ENCODE data around the gene THUMPD3. TPM values are rescaled to one million over a fixed set of nuclear protein-coding genes. Genes with fewer than 3 reads are reported as not detected.

The THUMPD3 gene
- total and polyA plus RNA-seq, 2 of the 13 experiments (the other 11 are each of a cell fraction or from before 2014, with no cell fraction given) = 31.2 to 44.1 TPM

DNA sequence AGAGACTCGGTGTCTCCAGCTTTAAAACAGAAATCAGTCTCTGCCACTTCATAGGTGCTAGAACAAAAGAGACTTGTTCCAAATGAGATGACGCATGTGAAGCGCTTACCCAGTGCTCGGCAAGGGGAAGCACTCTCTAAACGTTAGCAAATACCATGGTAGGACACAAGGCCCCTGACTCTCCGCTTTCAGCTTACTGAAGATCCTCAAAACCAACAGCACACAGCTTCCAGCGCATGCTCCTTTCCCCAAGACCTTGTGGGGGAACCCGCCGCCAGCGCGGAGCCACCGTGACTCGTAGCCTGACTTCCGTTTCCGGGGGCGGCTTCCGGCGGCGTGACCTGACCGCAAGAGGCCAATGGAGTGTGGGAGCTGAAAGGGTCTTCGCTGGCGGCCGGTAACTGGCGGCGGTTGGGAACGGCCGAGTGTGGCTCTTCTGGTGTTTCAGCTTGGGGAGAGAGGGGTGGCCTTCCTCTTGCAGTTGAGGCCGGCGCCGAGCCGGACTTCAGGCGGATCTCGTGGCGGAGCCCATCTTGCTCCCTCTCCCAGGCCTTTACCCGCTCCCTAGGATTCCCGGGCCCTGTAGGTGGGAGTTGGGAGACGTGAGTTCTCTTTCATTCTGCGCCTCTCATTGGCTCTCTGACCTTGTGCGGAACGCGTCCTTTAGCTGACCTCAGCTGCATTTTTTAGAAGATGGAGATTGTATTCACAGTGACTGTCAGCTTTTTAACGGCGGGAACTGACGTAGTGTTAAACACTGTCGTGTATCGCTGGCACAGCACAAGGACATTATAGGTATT is at the start of gene THUMPD3 (continued):
- TF ChIP-seq ZNF383 (CRISPR knock-in tag; IDR thresholded peaks at IDR 0.05; ENCODE audit: borderline replicate concordance) = no peak
- 0 out of 2 replicates have a peak, but pooled peaks have one; percentile 47 for TF ChIP-seq ZNF567 (CRISPR knock-in tag; IDR thresholded peaks at IDR 0.05; ENCODE audit: borderline replicate concordance)
- TF ChIP-seq, protein P1, sequence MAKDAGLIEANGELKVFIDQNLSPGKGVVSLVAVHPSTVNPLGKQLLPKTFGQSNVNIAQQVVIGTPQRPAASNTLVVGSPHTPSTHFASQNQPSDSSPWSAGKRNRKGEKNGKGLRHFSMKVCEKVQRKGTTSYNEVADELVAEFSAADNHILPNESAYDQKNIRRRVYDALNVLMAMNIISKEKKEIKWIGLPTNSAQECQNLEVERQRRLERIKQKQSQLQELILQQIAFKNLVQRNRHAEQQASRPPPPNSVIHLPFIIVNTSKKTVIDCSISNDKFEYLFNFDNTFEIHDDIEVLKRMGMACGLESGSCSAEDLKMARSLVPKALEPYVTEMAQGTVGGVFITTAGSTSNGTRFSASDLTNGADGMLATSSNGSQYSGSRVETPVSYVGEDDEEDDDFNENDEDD (CRISPR knock-in tag; IDR thresholded peaks at IDR 0.05; ENCODE audit: borderline replicate concordance) = peak; percentile 95
- TF ChIP-seq SALL1 (CRISPR knock-in tag; IDR thresholded peaks at IDR 0.05) = peak; percentile 96
- TF ChIP-seq PPARG (CRISPR knock-in tag; conservative IDR thresholded peaks at IDR 0.05) = peak; percentile 41; the same call in 1 of the 2 replicates
- TF ChIP-seq, protein P2, sequence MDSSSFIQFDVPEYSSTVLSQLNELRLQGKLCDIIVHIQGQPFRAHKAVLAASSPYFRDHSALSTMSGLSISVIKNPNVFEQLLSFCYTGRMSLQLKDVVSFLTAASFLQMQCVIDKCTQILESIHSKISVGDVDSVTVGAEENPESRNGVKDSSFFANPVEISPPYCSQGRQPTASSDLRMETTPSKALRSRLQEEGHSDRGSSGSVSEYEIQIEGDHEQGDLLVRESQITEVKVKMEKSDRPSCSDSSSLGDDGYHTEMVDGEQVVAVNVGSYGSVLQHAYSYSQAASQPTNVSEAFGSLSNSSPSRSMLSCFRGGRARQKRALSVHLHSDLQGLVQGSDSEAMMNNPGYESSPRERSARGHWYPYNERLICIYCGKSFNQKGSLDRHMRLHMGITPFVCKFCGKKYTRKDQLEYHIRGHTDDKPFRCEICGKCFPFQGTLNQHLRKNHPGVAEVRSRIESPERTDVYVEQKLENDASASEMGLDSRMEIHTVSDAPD (CRISPR knock-in tag; IDR thresholded peaks at IDR 0.05) = peak; percentile 23; the same call in 1 of the 2 replicates
- TF ChIP-seq ARNT (IDR thresholded peaks at IDR 0.05) = no peak
- peak; percentile 71; the same call in 1 of the 2 replicates for TF ChIP-seq ZXDC (CRISPR knock-in tag; IDR thresholded peaks at IDR 0.05)
- no peak for TF ChIP-seq ISL2 (CRISPR knock-in tag; IDR thresholded peaks at IDR 0.05)
- peak; percentile 89; the same call in 1 of the 2 replicates for TF ChIP-seq SATB2 (CRISPR knock-in tag; IDR thresholded peaks at IDR 0.05)
- no peak for TF ChIP-seq MBD4 (IDR thresholded peaks at IDR 0.05; ENCODE audit: borderline replicate concordance, low read length)
- TF ChIP-seq, protein P3, sequence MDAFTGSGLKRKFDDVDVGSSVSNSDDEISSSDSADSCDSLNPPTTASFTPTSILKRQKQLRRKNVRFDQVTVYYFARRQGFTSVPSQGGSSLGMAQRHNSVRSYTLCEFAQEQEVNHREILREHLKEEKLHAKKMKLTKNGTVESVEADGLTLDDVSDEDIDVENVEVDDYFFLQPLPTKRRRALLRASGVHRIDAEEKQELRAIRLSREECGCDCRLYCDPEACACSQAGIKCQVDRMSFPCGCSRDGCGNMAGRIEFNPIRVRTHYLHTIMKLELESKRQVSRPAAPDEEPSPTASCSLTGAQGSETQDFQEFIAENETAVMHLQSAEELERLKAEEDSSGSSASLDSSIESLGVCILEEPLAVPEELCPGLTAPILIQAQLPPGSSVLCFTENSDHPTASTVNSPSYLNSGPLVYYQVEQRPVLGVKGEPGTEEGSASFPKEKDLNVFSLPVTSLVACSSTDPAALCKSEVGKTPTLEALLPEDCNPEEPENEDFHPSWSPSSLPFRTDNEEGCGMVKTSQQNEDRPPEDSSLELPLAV (CRISPR knock-in tag; conservative IDR thresholded peaks at IDR 0.05; ENCODE audit: low read depth) = no peak
- TF ChIP-seq ZNF550 (CRISPR knock-in tag; IDR thresholded peaks at IDR 0.05; ENCODE audit: borderline replicate concordance) = no peak
- TF ChIP-seq ZNF337 (CRISPR knock-in tag; IDR thresholded peaks at IDR 0.05; ENCODE audit: borderline replicate concordance, low read depth) = peak; percentile 71; the same call in 1 of the 2 replicates
- peak; percentile 40 for TF ChIP-seq JARID2 (CRISPR knock-in tag; IDR thresholded peaks at IDR 0.05; ENCODE audit: insufficient replicate concordance)
- TF ChIP-seq FOXK2 (IDR thresholded peaks at IDR 0.05) = 0 out of 2 replicates have a peak, but pooled peaks have one; percentile 23
- TF ChIP-seq ZNF446 (CRISPR knock-in tag; IDR thresholded peaks at IDR 0.05) = no peak
- TF ChIP-seq ERF (CRISPR knock-in tag; IDR thresholded peaks at IDR 0.05) = peak; percentile 89
- no peak for TF ChIP-seq SKI (IDR thresholded peaks at IDR 0.05; ENCODE audit: partially characterized antibody)
- TF ChIP-seq PHF21A (CRISPR knock-in tag; IDR thresholded peaks at IDR 0.05) = no peak
- TF ChIP-seq ZNF136 (CRISPR knock-in tag; IDR thresholded peaks at IDR 0.05; ENCODE audit: low read depth) = peak; percentile 84
- TF ChIP-seq MED8 (CRISPR knock-in tag; IDR thresholded peaks at IDR 0.05; ENCODE audit: insufficient replicate concordance) = peak; percentile 83
- peak; percentile 90 for TF ChIP-seq BRD4 (CRISPR knock-in tag; IDR thresholded peaks at IDR 0.05)
- TF ChIP-seq ZFP82 (CRISPR knock-in tag; IDR thresholded peaks at IDR 0.05; ENCODE audit: borderline replicate concordance) = peak; percentile 24; the same call in 1 of the 2 replicates

Data from HepG2 (cell line).